ENCODE data around the gene TMED7.

Gene TMED7

GRCh38 chr5:115580941-115581340 is 44.9 kb downstream of the TMED7 start:
- DNase-seq (ENCODE audit: low spot score): no peak

DNA sequence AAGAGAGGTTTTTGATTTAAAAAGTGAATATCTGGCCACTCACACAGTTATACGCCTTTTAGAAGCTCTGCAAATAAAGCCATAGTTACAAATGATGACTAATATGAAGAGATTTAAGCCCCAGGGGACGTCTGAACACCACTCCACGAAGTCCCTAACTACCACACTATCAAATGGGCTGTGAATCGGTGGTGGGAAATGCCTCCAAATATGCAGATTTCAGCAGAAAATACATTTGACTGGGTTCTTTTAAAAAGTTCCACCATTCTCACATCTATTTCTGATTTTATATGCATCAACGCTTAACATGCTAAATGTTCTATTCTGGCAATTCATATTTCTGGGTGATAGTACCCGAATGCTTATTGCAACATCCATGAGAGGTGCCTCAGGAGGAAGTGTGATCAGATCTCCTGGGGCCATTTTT is 46.1 kb downstream of the TMED7 start:
- DNase-seq (ENCODE audit: low spot score): no peak

DNA sequence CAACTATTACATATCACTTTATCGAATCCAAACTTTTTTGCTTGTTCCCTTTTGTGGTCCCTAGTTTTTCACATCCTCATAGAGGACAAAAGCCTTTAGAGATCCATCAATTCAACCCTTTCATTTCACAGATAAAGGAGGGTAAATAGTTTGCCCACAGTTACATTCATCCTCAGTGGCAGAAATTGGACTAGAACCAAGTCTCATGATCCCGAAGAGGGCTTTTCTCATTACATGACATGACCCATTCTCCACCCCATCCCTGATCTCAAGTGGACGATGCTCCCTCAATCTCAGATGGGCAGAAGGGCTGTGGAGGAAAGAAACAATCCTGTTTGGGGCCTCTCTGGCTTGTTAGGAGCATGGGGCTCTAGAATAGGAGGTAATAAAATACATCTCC is 46.6 kb downstream of the TMED7 start:
- no peak for DNase-seq (ENCODE audit: low spot score)

DNA sequence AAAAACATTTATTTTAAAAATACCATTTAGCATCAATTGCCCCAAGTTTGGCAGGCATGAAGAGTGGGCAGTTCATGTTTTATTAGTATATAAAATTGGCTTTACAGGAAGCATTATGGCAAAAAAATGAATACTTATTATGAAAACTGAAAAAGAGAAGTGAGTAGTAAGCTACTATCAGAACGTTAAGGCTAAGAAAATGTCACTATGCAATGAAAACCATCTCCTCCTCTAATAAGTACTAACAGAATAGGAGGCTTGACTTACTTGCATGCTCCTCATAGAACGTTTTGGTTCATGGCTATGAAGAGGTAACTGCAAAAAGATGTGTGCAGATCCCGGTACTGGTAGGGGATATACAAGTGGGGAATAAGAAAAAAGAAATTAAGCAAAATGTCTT is 47.2 kb downstream of the TMED7 start:
- no peak for DNase-seq (ENCODE audit: low spot score)

- no peak for DNase-seq (ENCODE audit: low spot score)
Observed at GRCh38 chr5:115577741-115578140, 48.1 kb downstream of the TMED7 start.

DNA sequence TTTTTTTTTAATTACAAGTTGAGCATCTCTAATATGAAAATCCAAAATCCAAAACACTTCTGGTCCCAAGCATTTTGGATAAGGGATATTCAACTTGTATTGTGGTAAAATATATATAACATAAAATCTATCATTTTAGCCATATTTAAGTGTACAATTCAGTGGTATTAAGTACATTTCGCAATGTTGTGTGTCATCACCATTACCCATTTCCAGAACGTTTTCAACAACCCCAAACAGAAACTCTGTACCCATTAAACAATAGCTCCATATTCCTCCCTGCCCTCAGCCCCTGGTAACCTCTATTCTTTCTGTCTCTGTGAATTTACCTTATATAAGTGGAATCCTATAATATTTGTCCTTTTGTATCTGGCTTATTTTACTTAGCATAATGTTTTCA is 48.5 kb downstream of the TMED7 start:
- no peak for DNase-seq (ENCODE audit: low spot score)

GRCh38 chr5:115575167-115576070 is 50.4 kb downstream of the TMED7 start:
- no peak for DNase-seq (ENCODE audit: low spot score)

GRCh38 chr5:115573133-115573532 is 52.7 kb downstream of the TMED7 start:
- DNase-seq (ENCODE audit: low spot score): no peak

DNA sequence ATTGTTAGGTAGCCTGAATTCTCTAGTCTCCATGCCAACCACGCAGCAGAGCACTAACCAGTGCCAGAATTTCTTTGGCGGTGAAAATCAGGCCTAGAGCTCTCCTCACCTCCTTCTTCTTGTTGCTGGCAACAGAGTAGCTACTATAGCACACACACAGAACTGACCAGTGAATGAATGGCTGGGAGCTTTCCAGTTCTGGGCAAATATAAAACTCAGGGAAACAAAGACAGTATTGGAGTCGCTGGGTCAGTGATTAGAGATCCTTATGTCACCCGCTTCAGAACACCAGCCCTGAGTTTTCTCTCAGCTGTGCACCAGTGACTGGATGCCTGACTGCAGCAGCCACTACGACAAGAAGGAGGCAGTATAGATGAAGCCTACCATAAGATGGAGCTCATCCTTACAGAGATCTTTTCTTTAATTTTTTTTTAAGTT is 54.4 kb downstream of the TMED7 start:
- DNase-seq (ENCODE audit: low spot score): no peak

GRCh38 chr5:115568668-115569067 is 57.2 kb downstream of the TMED7 start:
- DNase-seq (ENCODE audit: low spot score): no peak

DNA sequence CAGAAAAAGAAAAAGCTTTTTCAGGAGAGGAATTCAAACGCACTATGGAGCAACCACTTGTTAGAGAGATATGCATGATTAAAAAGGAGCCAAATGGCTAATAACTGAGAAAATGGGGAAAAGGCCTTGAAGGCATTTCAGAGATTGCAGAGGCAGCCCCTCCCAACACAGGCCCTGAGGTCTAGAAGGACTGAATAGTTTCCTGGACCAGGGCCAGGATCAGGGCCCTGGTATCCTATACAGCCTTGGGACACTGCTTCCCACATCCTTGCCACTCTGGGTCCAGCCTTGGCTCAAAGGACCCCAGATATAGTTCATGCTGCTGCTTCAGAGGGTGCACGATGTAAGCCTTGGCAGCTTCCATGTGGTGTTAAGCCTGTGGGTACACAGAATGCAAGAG is 60.6 kb downstream of the TMED7 start:
- no peak for DNase-seq (ENCODE audit: low spot score)

Data from hematopoietic multipotent progenitor cell treated with erythropoietin and hydrocortisone succinate and interleukin-3 and kit ligand, for 15 days (in vitro differentiated cells).